GM23338 (cell line): ENCODE results near the gene MINAR1. TPM values are rescaled to one million over a fixed set of nuclear protein-coding genes. Genes with fewer than 3 reads are reported as not detected.

Experiments
- ATAC-seq: fragments of 200-7000 bp; cut with Tn5 transposase; 3 replicates; pipeline ENCODE4 v1.9.1; 2020
- DNase-seq: peaks from one replicate; pipeline ENCODE4 v3.0.0-alpha.2; 2015; ENCODE audit warnings: low spot score
- H2AFZ ChIP-seq: fragments of 200-600 bp; sonication (generic); 2 replicates; pipeline ENCODE4 v1.8.0; 2016; ENCODE audit warnings: antibody characterized with exemption, mild to moderate bottlenecking, moderate library complexity
- H3F3A ChIP-seq: fragments of 200-600 bp; sonication (generic); replicated peaks from 2 replicates; pipeline ENCODE4 v1.8.0; 2017; ENCODE audit warnings: antibody characterized with exemption, mixed run types, low read depth
- H3K27ac ChIP-seq: fragments of 200-600 bp; sonication (generic); 2 replicates; pipeline ENCODE4 v1.6.1; 2016; ENCODE audit warnings: low read depth
- H3K27me3 ChIP-seq: fragments of 200-600 bp; sonication (generic); 2 replicates; pipeline ENCODE4 v1.8.0; 2016; ENCODE audit warnings: mild to moderate bottlenecking, mixed run types, moderate library complexity; ENCODE audit not compliant: insufficient read depth
- H3K36me3 ChIP-seq: fragments of 200-600 bp; sonication (generic); 2 replicates; pipeline ENCODE4 v1.8.0; 2016; ENCODE audit warnings: mild to moderate bottlenecking; ENCODE audit not compliant: insufficient read depth
- H3K4me1 ChIP-seq: fragments of 200-600 bp; sonication (generic); 2 replicates; pipeline ENCODE4 v1.8.0; 2016; ENCODE audit warnings: mild to moderate bottlenecking, moderate library complexity; ENCODE audit not compliant: insufficient read depth
- H3K4me2 ChIP-seq: fragments of 200-600 bp; sonication (generic); 2 replicates; pipeline ENCODE4 v1.7.1; 2017; ENCODE audit warnings: mixed run types
- H3K4me3 ChIP-seq: fragments of 200-600 bp; sonication (generic); 2 replicates; pipeline ENCODE4 v1.6.1; 2016; ENCODE audit warnings: mixed run types
- H3K79me2 ChIP-seq: fragments of 200-600 bp; sonication (generic); replicated peaks from 2 replicates; pipeline ENCODE4 v1.8.0; 2017; ENCODE audit warnings: mild to moderate bottlenecking; ENCODE audit not compliant: insufficient read depth
- H3K9me2 ChIP-seq: fragments of 200-600 bp; sonication (generic); 2 replicates; pipeline ENCODE4 v1.8.0; 2017; ENCODE audit not compliant: insufficient read depth
- H4K20me1 ChIP-seq: fragments of 200-600 bp; sonication (generic); replicated peaks from 2 replicates; pipeline ENCODE4 v1.8.0; 2017; ENCODE audit warnings: mild to moderate bottlenecking; ENCODE audit not compliant: insufficient read depth
- H3K27ac Mint-ChIP-seq: 2 replicates; pipeline ENCODE4 v1.8.0; 2020; ENCODE audit warnings: inconsistent platforms, mild to moderate bottlenecking, moderate library complexity, mixed read lengths
- H3K27me3 Mint-ChIP-seq: 3 replicates; pipeline ENCODE4 v1.8.0; 2022; ENCODE audit warnings: low read depth, mild to moderate bottlenecking, moderate library complexity, mixed read lengths, inconsistent platforms; ENCODE audit not compliant: insufficient read depth, poor library complexity
- H3K36me3 Mint-ChIP-seq: 3 replicates; pipeline ENCODE4 v1.8.0; 2021; ENCODE audit warnings: low read depth, mild to moderate bottlenecking, inconsistent platforms, moderate library complexity, mixed read lengths
- H3K4me1 Mint-ChIP-seq: 3 replicates; pipeline ENCODE4 v1.8.0; 2020; ENCODE audit warnings: mild to moderate bottlenecking, inconsistent platforms, mixed read lengths
- H3K4me3 Mint-ChIP-seq: 3 replicates; pipeline ENCODE4 v1.8.0; 2021; ENCODE audit warnings: moderate library complexity, mild to moderate bottlenecking, inconsistent platforms, mixed read lengths
- H3K9me3 Mint-ChIP-seq: 3 replicates; pipeline ENCODE4 v1.8.0; 2020; ENCODE audit warnings: moderate library complexity, mild to moderate bottlenecking, inconsistent platforms, mixed read lengths
- CREB1 ChIP-seq: fragments of 250-450 bp; sonication (Bioruptor Pico); IDR thresholded peaks from 2 replicates; pipeline ENCODE4 v1.5.0; 2020; ENCODE audit warnings: low read depth, mild to moderate bottlenecking, moderate library complexity
- CTCF ChIP-seq, 2 experiments: fragments of 200-600 bp in 1 of 2; sonication (generic) in 1 of 2; conservative IDR thresholded peaks; 2 replicates each; pipeline versions ENCODE4 v1.5.1 to v1.6.1; 2016 to 2017; ENCODE audit warnings: antibody characterized with exemption in 2 of 2, low read depth in 2 of 2, mild to moderate bottlenecking in 2 of 2, moderate library complexity in 1 of 2
- ETS1 ChIP-seq: IDR thresholded peaks from 2 replicates; pipeline ENCODE4 v1.6.1; 2016; ENCODE audit warnings: antibody characterized with exemption
- EZH2 ChIP-seq: fragments of 200-600 bp; sonication (generic); IDR thresholded peaks from one replicate; pipeline ENCODE4 v1.8.0; 2017; ENCODE audit warnings: antibody characterized with exemption, mild to moderate bottlenecking, low read depth; ENCODE audit not compliant: unreplicated experiment
- EZH2phosphoT487 ChIP-seq: fragments of 200-600 bp; sonication (generic); IDR thresholded peaks from one replicate; pipeline ENCODE4 v1.8.1; 2018; ENCODE audit warnings: antibody characterized with exemption; ENCODE audit not compliant: unreplicated experiment
- JUNB ChIP-seq: IDR thresholded peaks from one replicate; pipeline ENCODE4 v1.6.1; 2016; ENCODE audit warnings: antibody characterized with exemption; ENCODE audit not compliant: unreplicated experiment
- POLR2AphosphoS5 ChIP-seq: IDR thresholded peaks from 2 replicates; pipeline ENCODE4 v1.6.1; 2016; ENCODE audit warnings: antibody characterized with exemption, low read depth
- REST ChIP-seq: IDR thresholded peaks from one replicate; pipeline ENCODE4 v1.6.1; 2018; ENCODE audit warnings: antibody characterized with exemption; ENCODE audit not compliant: unreplicated experiment
- STAT1 ChIP-seq: IDR thresholded peaks from one replicate; pipeline ENCODE4 v1.6.1; 2016; ENCODE audit warnings: antibody characterized with exemption; ENCODE audit not compliant: unreplicated experiment
- ZNF114 ChIP-seq: fragments of 250-450 bp; sonication (Bioruptor Pico); IDR thresholded peaks from 2 replicates; pipeline ENCODE4 v1.5.0; 2020; ENCODE audit warnings: mild to moderate bottlenecking, moderate library complexity
- ZNF462 ChIP-seq: fragments of 250-450 bp; sonication (Bioruptor Pico); IDR thresholded peaks from 2 replicates; pipeline ENCODE4 v1.5.0; 2020; ENCODE audit warnings: mild to moderate bottlenecking, moderate library complexity
- polyA plus RNA-seq: library from polyadenylated mRNA; unstranded; fragments of >200 nt; fragmentation: Nextera tagmentation; extraction: Ambion mirVana; gene quantifications from 2 replicates; pipeline ENCODE4 v1.2.1, GENCODE V29; 2016
- total RNA-seq: library from RNA; depleted of rRNA; stranded (reverse); fragments of >200 nt; shearing (Covaris generic); gene quantifications from 2 replicates; pipeline ENCODE4 v1.2.3, GENCODE V29; 2014

Gene MINAR1
- total and polyA plus RNA-seq, 2 experiments from 2014 or later: 0.32 to 1.4 TPM

- Mint-ChIP-seq H3K4me1 (no peaks in the 10 kb centered on the region), H3K9me3 (no peaks in the 10 kb centered on the region), H3K27me3 (no peaks in the 10 kb centered on the region), H3K27ac (no peak overlapping the region), H3K4me3 (no peak overlapping the region), H3K36me3 (no peaks in the 10 kb centered on the region)
- Histone ChIP-seq H3F3A (no peaks in the 10 kb centered on the region), H3K4me3 (no peak overlapping the region), H3K36me3 (no peaks in the 10 kb centered on the region), H3K9me2 (no peaks in the 10 kb centered on the region), H3K27ac (no peak overlapping the region), H3K4me1 (no peaks in the 10 kb centered on the region), H2AFZ (no peak overlapping the region), H3K79me2 (no peaks in the 10 kb centered on the region), H3K4me2 (no peak overlapping the region), H3K27me3 (no peaks in the 10 kb centered on the region), H4K20me1 (no peaks in the 10 kb centered on the region)
- DNase-seq (no peak), ATAC-seq (no peak)
- no peak for TF ChIP-seq EZH2phosphoT487
- no peak for TF ChIP-seq EZH2
- TF ChIP-seq POLR2AphosphoS5: no peak
- TF ChIP-seq ZNF462 (CRISPR knock-in tag): no peak
- no peak for TF ChIP-seq ZNF114 (CRISPR knock-in tag)
- TF ChIP-seq CTCF (conservative IDR thresholded peaks at IDR 0.05; ENCODE audit: low read depth in 2 of 2): no peak
- no peak for TF ChIP-seq CREB1 (CRISPR knock-in tag)
- TF ChIP-seq REST: no peak
- TF ChIP-seq ETS1: no peak
- TF ChIP-seq JUNB: no peak
- TF ChIP-seq STAT1: no peak
Measured at GRCh38 chr15:79474252-79474651, 42.1 kb downstream of the MINAR1 start.
